OCI-LY7 (cell line): Measurements from ENCODE around the gene DSCAM. TPM values are rescaled to one million over a fixed set of nuclear protein-coding genes. Genes with fewer than 3 reads are reported as not detected.

Experiments used
- BruUV-seq: library from RNA; stranded (reverse); fragments of 400-500 nt; replicated peaks from 2 replicates; lab custom pipeline; 2021; lab: Mats Ljungman, UMichigan
- CTCF ChIA-PET: fragments of 300-600 bp; sonication (Branson Sonifier 250); formaldehyde crosslinking; loops from one replicate; lab custom pipeline; 2022; ENCODE audit warnings: antibody characterized with exemption; ENCODE audit not compliant: unreplicated experiment; lab: Charles Lee
- POLR2A ChIA-PET: fragments of 300-600 bp; sonication (Branson Sonifier 250); formaldehyde crosslinking; loops from one replicate; lab custom pipeline; 2022; ENCODE audit warnings: antibody characterized with exemption; lab: Charles Lee
- DNase-seq: peaks from one replicate; pipeline ENCODE4 v3.0.0-alpha.2; 2015; ENCODE audit warnings: low spot score
- H2AFZ ChIP-seq: fragments of 200-600 bp; sonication (generic), shearing (Covaris generic); 2 replicates; pipeline ENCODE4 v1.6.1; 2014; ENCODE audit warnings: mild to moderate bottlenecking, antibody characterized with exemption, low read length, moderate library complexity
- H3K27ac ChIP-seq: fragments of 200-600 bp; sonication (generic); 2 replicates; pipeline ENCODE4 v1.5.1; 2014; ENCODE audit warnings: mixed run types, low read depth, mild to moderate bottlenecking, moderate library complexity, low read length, inconsistent platforms; ENCODE audit not compliant: poor library complexity, severe bottlenecking
- H3K36me3 ChIP-seq: fragments of 200-600 bp; sonication (generic); 2 replicates; pipeline ENCODE4 v1.6.1; 2014; ENCODE audit warnings: mild to moderate bottlenecking, antibody characterized with exemption, low read length, moderate library complexity, mixed read lengths; ENCODE audit not compliant: insufficient read depth
- H3K4me1 ChIP-seq: fragments of 200-600 bp; sonication (generic); 2 replicates; pipeline ENCODE4 v1.5.1; 2014; ENCODE audit warnings: mild to moderate bottlenecking, low read length; ENCODE audit not compliant: insufficient read depth, poor library complexity, severe bottlenecking
- H3K4me2 ChIP-seq: fragments of 200-600 bp; sonication (generic); 2 replicates; pipeline ENCODE4 v1.6.1; 2014; ENCODE audit warnings: mild to moderate bottlenecking, low read length
- H3K4me3 ChIP-seq: fragments of 200-600 bp; sonication (generic); 2 replicates; pipeline ENCODE4 v1.5.1; 2014; ENCODE audit warnings: mild to moderate bottlenecking, low read depth, low read length; ENCODE audit not compliant: poor library complexity, severe bottlenecking
- H3K79me2 ChIP-seq: fragments of 200-600 bp; sonication (generic); 2 replicates; pipeline ENCODE4 v1.6.1; 2016; ENCODE audit warnings: low read depth, mild to moderate bottlenecking, low read length, moderate library complexity, mixed read lengths; ENCODE audit not compliant: insufficient read depth
- H3K9me2 ChIP-seq: fragments of 200-600 bp; sonication (generic); 2 replicates; pipeline ENCODE4 v1.6.1; 2016; ENCODE audit warnings: mild to moderate bottlenecking, low read length, mixed read lengths; ENCODE audit not compliant: insufficient read depth
- H3K9me3 ChIP-seq: fragments of 200-600 bp; sonication (generic); 2 replicates; pipeline ENCODE4 v1.6.1; 2014; ENCODE audit warnings: mild to moderate bottlenecking, mixed run types, low read length, mixed read lengths
- H4K20me1 ChIP-seq: fragments of 200-600 bp; sonication (generic); 2 replicates; pipeline ENCODE4 v1.6.1; 2014; ENCODE audit warnings: mild to moderate bottlenecking, antibody characterized with exemption, low read length, moderate library complexity, mixed read lengths; ENCODE audit not compliant: insufficient read depth
- CTCF ChIP-seq: fragments of 200-600 bp; sonication (generic); conservative IDR thresholded peaks from 2 replicates; pipeline ENCODE4 v1.5.1; 2014; ENCODE audit warnings: mild to moderate bottlenecking, antibody characterized with exemption, low read length, moderate library complexity, mixed read lengths
- EZH2phosphoT487 ChIP-seq: fragments of 200-600 bp; sonication (generic); IDR thresholded peaks from 2 replicates; pipeline ENCODE4 v1.6.1; 2018; ENCODE audit warnings: low read depth, borderline replicate concordance, mild to moderate bottlenecking, mixed run types, antibody characterized with exemption, low read length, moderate library complexity, mixed read lengths
- intact Hi-C: fragments of 100-400 bp; cut with micrococcal nuclease; formaldehyde crosslinking; loops from one replicate; pipeline ENCODE4 v1.10.0; 2022; ENCODE audit not compliant: unreplicated experiment
- total RNA-seq, 2 experiments: library from RNA; depleted of rRNA in 1 of 2; stranded (reverse); fragments of >200 nt in 1 of 2; shearing (Covaris generic) in 1 of 2; gene quantifications; 2 replicates each; pipeline ENCODE4 v1.2.3, GENCODE V29; 2014 to 2022

Gene DSCAM
- total RNA-seq, 2 experiments from 2014 or later, result not detected

GRCh38 chr21:40569357-40569756 is 277.6 kb downstream of the DSCAM start:
- H2AFZ ChIP-seq, result no peak overlapping the region
- H3K4me1 ChIP-seq, result no peaks in the 10 kb centered on the region
- no peak overlapping the region for H3K4me3 ChIP-seq
- no peak for DNase-seq
- ChIA-PET CTCF (no interaction called here), POLR2A (no interaction called here)
- no peak overlapping the region for H3K27ac ChIP-seq
- H3K36me3 ChIP-seq, result no peaks in the 10 kb centered on the region
- no peak overlapping the region for H3K4me2 ChIP-seq
- intact Hi-C loops, result no loop called here
- no TSS peak for BruUV-seq
- H4K20me1 ChIP-seq, result no peaks in the 10 kb centered on the region
- H3K79me2 ChIP-seq, result no peaks in the 10 kb centered on the region
- H3K9me3 ChIP-seq, result peaks cover 11% of the 10 kb centered on the region; the same call in 1 of the 2 replicates
- H3K9me2 ChIP-seq, result no peaks in the 10 kb centered on the region
- TF ChIP-seq CTCF, result no peak
- TF ChIP-seq EZH2phosphoT487, result no peak

- Histone ChIP-seq H3K27ac (no peak overlapping the region), H3K36me3 (no peaks in the 10 kb centered on the region), H3K9me2 (no peaks in the 10 kb centered on the region), H3K9me3 (peaks cover 11% of the 10 kb centered on the region; the same call in 1 of the 2 replicates), H4K20me1 (no peaks in the 10 kb centered on the region), H2AFZ (no peak overlapping the region), H3K4me3 (no peak overlapping the region), H3K4me1 (no peaks in the 10 kb centered on the region), H3K4me2 (no peak overlapping the region), H3K79me2 (no peaks in the 10 kb centered on the region)
- DNase-seq, result no peak
- no TSS peak for BruUV-seq
- TF ChIP-seq EZH2phosphoT487 (no peak), CTCF (no peak)
- CTCF ChIA-PET, result no interaction called here
- POLR2A ChIA-PET, result no interaction called here
- intact Hi-C loops, result no loop called here
Observed at GRCh38 chr21:40568807-40569206, 278.2 kb downstream of the DSCAM start.

- intact Hi-C loops, result no loop called here
- no TSS peak for BruUV-seq
- ChIA-PET POLR2A (no interaction called here), CTCF (no interaction called here)
- H4K20me1 ChIP-seq, result no peaks in the 10 kb centered on the region
- H3K4me1 ChIP-seq, result no peaks in the 10 kb centered on the region
- H3K4me2 ChIP-seq, result no peak overlapping the region
- H3K36me3 ChIP-seq, result no peaks in the 10 kb centered on the region
- no peak overlapping the region for H3K4me3 ChIP-seq
- TF ChIP-seq CTCF (no peak), EZH2phosphoT487 (no peak)
- H3K9me2 ChIP-seq, result no peaks in the 10 kb centered on the region
- H3K79me2 ChIP-seq, result no peaks in the 10 kb centered on the region
- H2AFZ ChIP-seq, result no peak overlapping the region
- peaks cover 9% of the 10 kb centered on the region; the same call in 1 of the 2 replicates for H3K9me3 ChIP-seq
- H3K27ac ChIP-seq, result no peak overlapping the region
- DNase-seq, result no peak
Observed at GRCh38 chr21:40567501-40567900, 279.5 kb downstream of the DSCAM start.
